Measurements from ENCODE around the gene TMEM131L. TPM values are rescaled to one million over a fixed set of nuclear protein-coding genes. Genes with fewer than 3 reads are reported as not detected.

Gene TMEM131L
- total RNA-seq, 1 donor: 9.0 TPM

- TF ChIP-seq, protein P1, sequence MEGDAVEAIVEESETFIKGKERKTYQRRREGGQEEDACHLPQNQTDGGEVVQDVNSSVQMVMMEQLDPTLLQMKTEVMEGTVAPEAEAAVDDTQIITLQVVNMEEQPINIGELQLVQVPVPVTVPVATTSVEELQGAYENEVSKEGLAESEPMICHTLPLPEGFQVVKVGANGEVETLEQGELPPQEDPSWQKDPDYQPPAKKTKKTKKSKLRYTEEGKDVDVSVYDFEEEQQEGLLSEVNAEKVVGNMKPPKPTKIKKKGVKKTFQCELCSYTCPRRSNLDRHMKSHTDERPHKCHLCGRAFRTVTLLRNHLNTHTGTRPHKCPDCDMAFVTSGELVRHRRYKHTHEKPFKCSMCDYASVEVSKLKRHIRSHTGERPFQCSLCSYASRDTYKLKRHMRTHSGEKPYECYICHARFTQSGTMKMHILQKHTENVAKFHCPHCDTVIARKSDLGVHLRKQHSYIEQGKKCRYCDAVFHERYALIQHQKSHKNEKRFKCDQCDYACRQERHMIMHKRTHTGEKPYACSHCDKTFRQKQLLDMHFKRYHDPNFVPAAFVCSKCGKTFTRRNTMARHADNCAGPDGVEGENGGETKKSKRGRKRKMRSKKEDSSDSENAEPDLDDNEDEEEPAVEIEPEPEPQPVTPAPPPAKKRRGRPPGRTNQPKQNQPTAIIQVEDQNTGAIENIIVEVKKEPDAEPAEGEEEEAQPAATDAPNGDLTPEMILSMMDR (IDR thresholded peaks at IDR 0.05; ENCODE audit: extremely low read depth, low read depth, low read length): no peak
- no peaks in the 10 kb centered on the region for H3K36me3 ChIP-seq (ENCODE audit: insufficient read depth, low read length)
- peak; percentile 4 for DNase-seq (ENCODE audit: insufficient read length, low spot score, missing footprints)
Observed at GRCh38 chr4:153426207-153426885, 39.8 kb upstream of the TMEM131L start.

DNA sequence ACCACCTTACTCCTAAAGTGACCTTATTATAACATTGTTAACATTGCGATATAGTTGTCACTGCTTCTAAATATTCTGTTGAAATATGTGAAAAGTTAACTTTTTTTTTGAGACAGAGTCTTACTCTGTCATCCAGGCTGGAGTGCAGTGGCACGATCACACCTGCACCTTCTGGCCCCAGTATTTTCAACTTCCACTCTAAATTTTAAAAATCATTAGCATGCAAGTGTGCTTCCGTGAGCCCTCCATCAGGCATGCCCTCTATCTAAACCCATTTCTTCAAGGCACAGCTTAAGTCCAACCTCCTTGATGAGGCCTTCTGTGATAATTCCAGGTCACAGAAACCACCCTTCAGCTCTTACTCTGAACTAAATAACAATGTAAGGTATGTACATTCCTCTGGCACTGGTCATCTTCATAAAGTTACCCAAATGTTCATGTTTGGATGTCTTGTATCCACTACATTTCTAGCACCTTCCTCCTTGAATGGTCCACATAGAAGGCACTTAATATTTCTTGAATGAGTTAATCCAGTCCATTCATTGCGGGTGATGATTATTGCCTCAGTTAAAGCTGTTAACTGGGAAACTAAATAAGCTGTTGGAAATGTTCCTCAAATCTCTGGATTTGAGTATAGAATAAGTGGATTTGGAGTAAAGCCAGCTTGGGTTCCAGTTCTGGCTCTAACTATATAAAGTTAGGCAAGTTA is 38.6 kb upstream of the TMEM131L start:
- Histone ChIP-seq H2AFZ (ENCODE audit: low read length) (no peak overlapping the region), H3K27me3 (ENCODE audit: insufficient read depth, low read length) (no peaks in the 10 kb centered on the region), H3K4me2 (ENCODE audit: insufficient read depth, low read length) (no peak overlapping the region), H4K20me1 (ENCODE audit: insufficient read depth, low read length) (no peaks in the 10 kb centered on the region), H3K9me3 (ENCODE audit: low read depth, low read length) (no peaks in the 10 kb centered on the region), H3K4me1 (ENCODE audit: insufficient read depth, low read length) (no peaks in the 10 kb centered on the region), H3K79me2 (ENCODE audit: insufficient read depth, low read length) (no peaks in the 10 kb centered on the region), H3K27ac (ENCODE audit: low read depth, low read length) (no peak overlapping the region), H3K36me3 (ENCODE audit: insufficient read depth, low read length) (no peaks in the 10 kb centered on the region), H3K4me3 (ENCODE audit: insufficient read depth, low read length) (no peak overlapping the region)
- no peak for DNase-seq (ENCODE audit: insufficient read length, low spot score, missing footprints)
- TF ChIP-seq, protein P1 (IDR thresholded peaks at IDR 0.05; ENCODE audit: extremely low read depth, low read depth, low read length): no peak

More at GRCh38 chr4:153426207-153426885, 39.8 kb upstream of the TMEM131L start:
- Histone ChIP-seq H2AFZ (ENCODE audit: low read length) (no peak overlapping the region), H3K4me3 (ENCODE audit: insufficient read depth, low read length) (no peak overlapping the region), H3K4me2 (ENCODE audit: insufficient read depth, low read length) (no peak overlapping the region), H4K20me1 (ENCODE audit: insufficient read depth, low read length) (no peaks in the 10 kb centered on the region), H3K4me1 (ENCODE audit: insufficient read depth, low read length) (no peaks in the 10 kb centered on the region), H3K27ac (ENCODE audit: low read depth, low read length) (no peak overlapping the region), H3K27me3 (ENCODE audit: insufficient read depth, low read length) (no peaks in the 10 kb centered on the region), H3K9me3 (ENCODE audit: low read depth, low read length) (no peaks in the 10 kb centered on the region), H3K79me2 (ENCODE audit: insufficient read depth, low read length) (no peaks in the 10 kb centered on the region)

GRCh38 chr4:153428941-153429475 is 37.2 kb upstream of the TMEM131L start:
- Histone ChIP-seq H3K79me2 (ENCODE audit: insufficient read depth, low read length) (no peaks in the 10 kb centered on the region), H4K20me1 (ENCODE audit: insufficient read depth, low read length) (no peaks in the 10 kb centered on the region), H3K36me3 (ENCODE audit: insufficient read depth, low read length) (no peaks in the 10 kb centered on the region), H3K27me3 (ENCODE audit: insufficient read depth, low read length) (no peaks in the 10 kb centered on the region), H3K4me1 (ENCODE audit: insufficient read depth, low read length) (no peaks in the 10 kb centered on the region), H3K27ac (ENCODE audit: low read depth, low read length) (no peak overlapping the region), H3K4me2 (ENCODE audit: insufficient read depth, low read length) (peak overlapping the region; percentile 1), H3K4me3 (ENCODE audit: insufficient read depth, low read length) (no peak overlapping the region), H2AFZ (ENCODE audit: low read length) (peak overlapping the region; percentile 54), H3K9me3 (ENCODE audit: low read depth, low read length) (no peaks in the 10 kb centered on the region)
- DNase-seq (ENCODE audit: insufficient read length, low spot score, missing footprints): peak; percentile 57
- TF ChIP-seq, protein P1 (IDR thresholded peaks at IDR 0.05; ENCODE audit: extremely low read depth, low read depth, low read length): no peak
